ENCODE data around the gene SLC41A3.

The SLC41A3 gene

DNA sequence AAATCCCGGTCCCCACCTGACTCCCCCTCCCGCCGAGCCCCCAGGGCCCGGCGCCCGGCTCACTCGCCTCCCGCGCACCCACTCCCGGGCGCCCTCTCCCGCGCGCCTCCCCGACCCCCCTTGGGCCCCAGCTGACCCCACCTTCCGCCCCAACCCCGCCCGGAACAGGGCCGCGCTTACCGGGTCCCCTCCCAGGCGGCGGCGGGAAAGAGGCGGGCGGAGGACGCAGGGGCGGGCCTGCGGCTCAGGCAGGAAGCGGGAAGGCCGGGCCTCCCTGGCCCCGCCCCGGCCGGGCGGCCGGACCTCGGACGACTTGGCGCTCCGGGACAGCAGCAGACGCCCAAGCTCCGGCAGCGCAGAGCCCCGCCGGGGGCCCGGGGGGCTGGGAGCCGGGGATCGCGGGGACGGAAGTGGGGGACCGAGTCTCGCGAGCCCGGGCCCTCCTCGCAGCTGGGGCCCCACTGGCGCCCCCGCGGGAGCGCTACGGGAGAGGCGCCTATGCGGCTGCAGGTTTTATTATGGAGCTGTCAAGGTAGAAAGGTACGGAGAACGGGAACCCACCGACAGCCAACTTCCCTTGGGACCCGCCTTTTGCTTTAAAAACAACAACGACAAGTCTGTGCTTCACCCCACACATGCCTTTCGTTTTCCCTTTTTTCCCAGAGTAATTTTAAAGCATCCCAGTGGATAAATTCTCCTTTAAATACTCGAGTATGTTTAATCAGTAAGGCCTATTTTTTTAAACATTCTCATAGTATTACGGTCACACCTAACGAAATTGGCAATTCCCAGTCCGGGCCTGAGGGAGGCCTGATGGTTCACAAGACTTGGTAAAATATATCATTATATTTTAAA lies at the start of gene SLC41A3:
Gene SLC41A3, minus strand, starts transcription at position 212 of the 855 bp plus-strand sequence. CDS start 15,905 bp downstream, outside the sequence.
- peak; percentile 75 to 77 for DNase-seq

- no peak for DNase-seq
Measured at GRCh38 chr3:126133606-126134005, 49.7 kb upstream of the SLC41A3 start.

- no peak for DNase-seq
Measured at GRCh38 chr3:126132751-126133511, 49.0 kb upstream of the SLC41A3 start.

GRCh38 chr3:126131881-126132750 lies 48.2 kb upstream of the SLC41A3 start:
- DNase-seq: no peak

- DNase-seq: no peak
Measured at GRCh38 chr3:126130981-126131745, 47.2 kb upstream of the SLC41A3 start.

DNA sequence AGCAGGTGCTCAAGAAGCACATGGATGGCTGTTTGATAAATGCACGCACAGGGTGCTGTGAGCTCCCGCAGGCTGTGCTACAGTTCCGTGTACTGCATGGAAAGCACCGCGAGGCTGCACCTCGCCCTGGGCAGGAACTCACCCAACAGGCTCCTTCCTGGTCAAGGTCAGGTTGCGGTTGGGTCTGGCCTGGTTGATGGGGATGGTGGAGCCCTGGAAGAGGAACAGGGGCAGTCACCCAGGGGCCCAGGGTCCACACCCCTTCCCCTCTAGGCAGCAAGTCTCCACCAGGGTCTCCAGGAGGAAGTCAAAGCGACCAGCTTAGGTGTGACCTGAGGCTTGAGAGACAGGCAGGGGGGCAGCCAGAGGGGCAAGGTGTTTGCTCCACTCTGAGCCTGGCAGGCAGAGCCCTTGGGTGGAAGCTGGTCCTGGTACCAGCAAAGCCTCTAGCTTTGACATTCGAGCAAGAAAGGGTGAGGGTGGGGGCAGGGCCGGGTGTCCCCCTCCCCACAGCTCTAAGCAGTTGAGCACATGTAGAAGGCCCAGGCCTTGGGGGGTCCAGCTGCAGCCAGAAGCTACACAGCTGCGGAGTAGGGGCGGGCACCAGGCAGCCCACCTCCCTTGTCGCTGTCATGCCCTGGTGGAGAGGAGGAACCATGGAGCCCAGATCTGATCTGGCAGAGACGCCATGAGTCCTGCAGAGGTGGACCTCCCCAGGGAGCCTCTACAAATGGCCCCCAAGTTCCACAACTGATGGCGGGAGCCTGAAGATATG lies 46.3 kb upstream of the SLC41A3 start:
- no peak for DNase-seq

DNA sequence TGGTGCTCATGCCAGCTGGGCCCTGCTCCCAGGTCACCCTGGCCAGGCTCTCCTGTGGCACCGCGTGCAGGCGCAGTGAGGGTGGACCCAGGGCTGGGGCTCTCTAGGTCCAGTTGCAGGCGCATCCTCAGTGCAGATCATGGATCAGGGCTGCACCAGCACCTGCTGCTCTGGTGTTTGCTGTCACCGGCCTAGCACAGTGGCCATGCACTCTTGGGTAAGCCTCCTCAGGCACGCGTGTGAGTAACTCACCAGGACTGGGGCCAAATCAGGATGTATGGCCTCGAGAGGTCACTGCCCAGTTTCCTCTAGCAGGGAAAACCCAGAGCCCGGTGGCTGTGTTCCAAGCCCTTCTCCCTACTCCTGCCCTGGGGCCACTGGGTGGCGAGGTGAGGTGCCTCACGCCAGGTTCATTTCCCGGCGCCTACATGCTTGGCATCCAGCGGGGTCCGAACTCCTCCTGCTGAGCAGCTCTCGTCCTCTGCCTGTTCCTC lies 45.5 kb upstream of the SLC41A3 start:
- no peak for DNase-seq

GRCh38 chr3:126128504-126129397 lies 44.8 kb upstream of the SLC41A3 start:
- DNase-seq: no peak

GRCh38 chr3:126127904-126128303 lies 44.0 kb upstream of the SLC41A3 start:
- DNase-seq: no peak

- DNase-seq: no peak
Measured at GRCh38 chr3:126127452-126127851, 43.5 kb upstream of the SLC41A3 start.

- no peak for DNase-seq
Measured at GRCh38 chr3:126126811-126127431, 43.0 kb upstream of the SLC41A3 start.

DNA sequence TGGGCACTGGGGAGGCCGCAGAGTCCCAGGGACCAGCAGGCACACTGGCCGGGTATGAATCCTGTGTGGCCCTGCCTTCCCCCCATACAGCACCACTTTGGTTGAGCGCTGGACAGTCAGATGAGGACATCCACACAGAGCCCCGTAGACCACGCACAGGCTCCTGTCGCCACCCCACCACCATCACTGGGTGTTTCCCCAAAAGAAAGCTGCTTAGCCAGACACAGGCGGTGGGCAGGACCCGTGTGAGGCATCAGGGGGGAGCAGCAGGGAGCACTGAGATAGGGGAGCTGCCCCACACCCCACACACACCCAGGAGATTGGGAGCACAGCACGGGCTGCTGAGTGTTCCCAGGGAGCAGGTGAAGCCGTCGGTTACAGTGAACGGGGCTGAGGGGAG lies 42.4 kb upstream of the SLC41A3 start:
- DNase-seq: no peak

GRCh38 chr3:126125781-126126251 lies 41.9 kb upstream of the SLC41A3 start:
- DNase-seq: no peak

- DNase-seq: no peak
Measured at GRCh38 chr3:126125341-126125740, 41.4 kb upstream of the SLC41A3 start.

DNA sequence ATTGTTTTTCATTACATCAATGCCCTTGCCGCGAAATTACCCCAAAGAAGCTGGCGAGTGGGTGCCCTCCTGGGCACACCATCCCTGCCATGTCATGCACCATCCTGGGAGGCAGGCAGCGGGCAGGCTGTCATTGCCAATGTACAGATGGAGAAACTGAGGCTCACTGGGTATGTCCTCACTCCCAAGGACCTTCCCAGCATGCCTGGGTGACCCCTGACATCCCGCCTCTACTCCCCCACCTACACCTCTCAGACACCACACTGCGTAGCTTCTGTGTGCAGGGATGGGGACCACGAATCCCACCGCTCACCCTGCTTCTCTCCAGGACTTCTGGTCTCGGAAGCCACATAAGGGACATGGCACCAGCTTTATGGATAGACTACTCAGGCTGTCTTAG lies 41.0 kb upstream of the SLC41A3 start:
- DNase-seq: no peak

DNA sequence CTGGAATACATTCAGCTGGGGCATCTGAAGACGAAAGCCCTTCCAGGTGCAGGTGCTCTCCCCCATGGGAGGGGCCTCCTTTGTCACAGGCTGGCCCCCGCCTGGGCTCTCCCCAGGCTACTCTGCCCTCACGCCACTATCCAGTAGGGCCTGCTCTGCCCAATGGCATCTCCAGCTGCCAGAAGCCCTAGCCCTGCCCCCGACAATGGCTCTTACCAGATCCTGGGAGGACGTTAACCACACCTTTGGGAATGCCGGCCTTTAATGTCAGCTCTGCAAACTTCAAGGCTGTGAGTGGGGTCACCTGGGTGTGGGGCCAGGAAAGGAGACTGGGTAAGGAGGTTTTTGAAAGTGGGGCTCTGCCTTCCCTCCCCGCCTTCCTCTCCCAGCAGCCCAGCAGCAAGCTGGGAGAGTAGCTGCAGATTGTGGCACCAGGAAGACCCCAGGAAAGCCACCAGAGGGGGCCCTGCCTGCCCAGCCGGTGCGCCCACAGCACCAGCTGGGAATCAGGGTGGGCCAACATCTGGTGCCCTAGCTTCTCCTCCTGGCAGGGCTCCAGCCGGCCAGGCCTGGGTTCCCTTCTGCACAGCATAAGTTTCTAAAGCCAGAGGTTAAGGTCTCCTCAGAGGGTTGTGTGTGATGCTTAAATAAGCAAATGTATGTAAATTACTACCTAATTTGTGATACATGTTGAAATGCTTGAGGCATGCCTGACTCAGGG lies 40.4 kb upstream of the SLC41A3 start:
- DNase-seq: no peak

- no peak for DNase-seq
Measured at GRCh38 chr3:126121632-126122031, 37.7 kb upstream of the SLC41A3 start.

GRCh38 chr3:126121074-126121473 lies 37.1 kb upstream of the SLC41A3 start:
- DNase-seq: no peak

DNA sequence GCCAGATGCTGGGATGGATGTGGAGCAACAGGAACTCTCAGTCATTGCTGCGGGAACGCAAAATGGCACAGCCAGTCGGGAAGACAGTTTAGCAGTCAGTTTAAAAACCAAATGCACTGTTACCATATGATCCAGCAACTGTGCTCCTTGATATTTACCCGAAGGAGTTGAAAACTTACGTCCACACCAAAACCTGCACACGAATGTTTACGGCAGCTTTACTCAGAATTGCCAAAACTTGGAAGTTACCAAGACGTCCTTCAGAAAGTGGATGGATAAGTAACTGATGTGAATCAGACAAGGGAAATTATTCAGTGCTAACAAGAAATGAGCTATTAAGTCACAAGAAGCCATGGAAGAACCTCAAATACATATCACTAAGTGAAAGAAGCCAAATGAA lies 36.1 kb upstream of the SLC41A3 start:
- DNase-seq: no peak

Data from activated CD4-positive, alpha-beta T cell treated with anti-CD3 and anti-CD28 coated beads, Interleukin-2, amount 50 U/mL, for 4 hours (primary cell).